CD14-positive monocyte (primary cell): ENCODE data around the gene BBC3. TPM values are rescaled to one million over a fixed set of nuclear protein-coding genes. Genes with fewer than 3 reads are reported as not detected.
A peak's percentile ranks its signal among the peaks of the same experiment; 100 is the strongest.

Experiments
- DNase-seq, 3 donors: peaks; one replicate each; pipeline ENCODE4 v3.0.0-alpha.2; 2011 to 2022
- H2AFZ ChIP-seq: 2 replicates; pipeline ENCODE4 v1.6.0; 2012; ENCODE audit warnings: mild to moderate bottlenecking, low read depth, low read length, inconsistent platforms; ENCODE audit not compliant: insufficient read depth, poor library complexity, severe bottlenecking
- H3K27ac ChIP-seq, 2 donors: 1 replicate in 1 of 2; 2 replicates in 1 of 2; pipeline ENCODE4 v1.5.1; 2012 to 2013; ENCODE audit warnings: low read length in 2 of 2, control low read depth in 1 of 2, inconsistent platforms in 1 of 2, low read depth in 1 of 2, mild to moderate bottlenecking in 1 of 2
- H3K27me3 ChIP-seq, 2 donors: one replicate each; pipeline versions ENCODE4 v1.6.0 to v1.6.1; 2011 to 2013; ENCODE audit warnings: low read length in 2 of 2; ENCODE audit not compliant: control insufficient read depth in 2 of 2, insufficient read depth in 2 of 2
- H3K36me3 ChIP-seq, 2 donors: replicated peaks in 1 of 2; 1 replicate in 1 of 2; 2 replicates in 1 of 2; pipeline versions ENCODE4 v1.5.1 to v1.6.1; 2012 to 2013; ENCODE audit warnings: low read length in 2 of 2, control low read depth in 1 of 2, inconsistent platforms in 1 of 2, mild to moderate bottlenecking in 1 of 2; ENCODE audit not compliant: insufficient read depth in 2 of 2, control insufficient read depth in 1 of 2
- H3K4me1 ChIP-seq, 2 donors: 1 replicate in 1 of 2; 2 replicates in 1 of 2; pipeline versions ENCODE4 v1.5.1 to v1.6.1; 2012 to 2013; ENCODE audit warnings: low read length in 2 of 2, control low read depth in 1 of 2, inconsistent platforms in 1 of 2, mild to moderate bottlenecking in 1 of 2, moderate library complexity in 1 of 2; ENCODE audit not compliant: insufficient read depth in 2 of 2, control insufficient read depth in 1 of 2
- H3K4me2 ChIP-seq: replicated peaks from 2 replicates; pipeline ENCODE3; 2012; ENCODE audit warnings: low read length, moderate library complexity, mild to moderate bottlenecking; ENCODE audit not compliant: poor library complexity, severe bottlenecking; ENCODE audit errors: extremely low read depth
- H3K4me3 ChIP-seq, 3 experiments: fragments of 200-600 bp in 1 of 3; sonication (generic) in 1 of 3; replicated peaks in 1 of 3; 1 replicate in 2 of 3; 2 replicates in 1 of 3; pipeline ENCODE4 v1.5.1; 2011 to 2013; ENCODE audit warnings: low read length in 3 of 3, mild to moderate bottlenecking in 3 of 3, control low read depth in 2 of 3, low read depth in 2 of 3, inconsistent platforms in 1 of 3, moderate library complexity in 1 of 3
- H3K79me2 ChIP-seq: 2 replicates; pipeline ENCODE4 v1.6.0; 2012; ENCODE audit warnings: mild to moderate bottlenecking, control low read depth, inconsistent platforms, low read length, moderate library complexity; ENCODE audit not compliant: insufficient read depth
- H3K9ac ChIP-seq: 2 replicates; pipeline ENCODE4 v1.6.0; 2017; ENCODE audit warnings: low read length, mild to moderate bottlenecking; ENCODE audit not compliant: insufficient read depth, poor library complexity, severe bottlenecking
- H3K9me3 ChIP-seq, 2 donors: replicated peaks in 1 of 2; 1 replicate in 1 of 2; 2 replicates in 1 of 2; pipeline versions ENCODE4 v1.5.1 to v1.6.1; 2012 to 2013; ENCODE audit warnings: low read length in 2 of 2, control low read depth in 1 of 2; ENCODE audit not compliant: control insufficient read depth in 1 of 2, insufficient read depth in 1 of 2
- H4K20me1 ChIP-seq: 2 replicates; pipeline ENCODE4 v1.6.0; 2012; ENCODE audit warnings: mild to moderate bottlenecking, low read length, control low read depth, moderate library complexity; ENCODE audit not compliant: insufficient read depth
- H3K27ac Mint-ChIP-seq, 7 donors: one replicate each; pipeline ENCODE4 v1.8.0; 2020; ENCODE audit warnings: mild to moderate bottlenecking in 7 of 7, mixed read lengths in 7 of 7, moderate library complexity in 6 of 7, inconsistent platforms in 2 of 7
- H3K27me3 Mint-ChIP-seq, 3 donors: one replicate each; pipeline ENCODE4 v1.8.0; 2021 to 2022; ENCODE audit warnings: low read depth in 3 of 3, mild to moderate bottlenecking in 3 of 3, mixed read lengths in 3 of 3, moderate library complexity in 3 of 3, inconsistent platforms in 1 of 3
- H3K36me3 Mint-ChIP-seq, 2 donors: one replicate each; pipeline ENCODE4 v1.8.0; 2020; ENCODE audit warnings: mixed read lengths in 2 of 2, inconsistent platforms in 1 of 2, mild to moderate bottlenecking in 1 of 2
- H3K4me1 Mint-ChIP-seq: one replicate; pipeline ENCODE4 v1.8.0; 2020; ENCODE audit warnings: mild to moderate bottlenecking, mixed read lengths
- H3K4me3 Mint-ChIP-seq, 2 donors: one replicate each; pipeline ENCODE4 v1.8.0; 2020; ENCODE audit warnings: mild to moderate bottlenecking in 2 of 2, mixed read lengths in 2 of 2, moderate library complexity in 1 of 2
- H3K9me3 Mint-ChIP-seq, 7 donors: one replicate each; pipeline ENCODE4 v1.8.0; 2020 to 2022; ENCODE audit warnings: mixed read lengths in 7 of 7, mild to moderate bottlenecking in 6 of 7, moderate library complexity in 6 of 7, inconsistent platforms in 2 of 7
- WGBS: methylation state at CpG from one replicate; pipeline ENCODE4 v1.1.5; 2013; ENCODE audit warnings: missing lambda C conversion rate; ENCODE audit not compliant: insufficient coverage; 5-methylcytosine and 5-hydroxymethylcytosine counted together
- intact Hi-C, 2 donors: fragments of 100-400 bp; cut with micrococcal nuclease; formaldehyde crosslinking; loops; one replicate each; pipeline versions ENCODE4 v1.15.0 to v1.15.1; 2023
- polyA plus RNA-seq, 3 donors: library from polyadenylated mRNA; depleted of rRNA in 1 of 3; unstranded in 2 of 3; stranded (reverse) in 1 of 3; fragments of 300-500 nt in 2 of 3; fragments of >200 nt in 1 of 3; fragmentation: Illumina TruSeq in 2 of 3; gene quantifications; 1 replicate in 2 of 3; 2 replicates in 1 of 3; pipeline ENCODE4 v1.2.3, GENCODE V29; 2012 to 2021
- TF ChIP-seq, protein P1 (sequence below): fragments of 200-600 bp; IDR thresholded peaks from one replicate; pipeline ENCODE4 v1.8.0; 2022; ENCODE audit warnings: antibody characterized with exemption, mild to moderate bottlenecking

BBC3 gene
- polyA plus RNA-seq, 3 donors = 2.5 to 17.4 (median 4.8) TPM

DNA sequence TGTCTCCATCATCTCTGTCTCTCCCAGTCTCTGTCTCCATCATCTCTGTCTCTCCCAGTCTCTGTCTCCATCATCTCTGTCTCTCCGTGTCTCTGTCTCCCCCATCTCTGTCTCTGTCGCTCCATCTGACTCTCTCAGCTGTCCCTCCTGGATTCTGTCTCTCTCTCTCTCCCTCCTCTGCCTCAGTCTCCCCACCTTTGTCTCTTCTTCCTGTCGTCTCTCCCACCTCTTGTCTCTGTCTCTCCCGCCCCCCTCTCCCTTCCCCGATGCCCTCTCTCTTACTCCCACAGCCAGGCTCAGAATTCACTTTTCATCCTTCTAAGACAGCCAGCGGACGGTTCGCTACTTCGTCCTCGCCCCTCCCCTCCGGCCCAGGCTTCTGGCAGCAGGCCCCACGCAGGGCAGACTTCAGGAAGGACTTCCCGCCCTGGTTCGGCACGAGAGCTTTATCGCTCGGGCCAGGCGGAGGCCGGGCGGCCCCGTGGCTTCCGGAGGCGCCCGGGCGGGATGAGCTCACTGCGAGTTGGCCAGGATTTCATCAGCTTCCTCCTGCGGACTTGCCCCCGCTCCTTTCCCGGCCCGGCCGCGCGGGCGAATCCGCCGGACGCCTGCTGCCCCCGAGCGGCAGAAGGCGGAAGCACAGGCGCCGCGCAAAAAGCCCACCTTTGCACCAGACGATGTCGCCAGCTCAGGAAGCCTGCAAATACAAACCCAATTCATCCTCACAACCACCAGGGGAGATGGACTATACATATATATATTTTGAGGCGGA, 13.0 kb upstream of the BBC3 start:
- peaks cover 27 to 42% of the 10 kb centered on the region in 2 donors for H3K27me3 ChIP-seq

DNA sequence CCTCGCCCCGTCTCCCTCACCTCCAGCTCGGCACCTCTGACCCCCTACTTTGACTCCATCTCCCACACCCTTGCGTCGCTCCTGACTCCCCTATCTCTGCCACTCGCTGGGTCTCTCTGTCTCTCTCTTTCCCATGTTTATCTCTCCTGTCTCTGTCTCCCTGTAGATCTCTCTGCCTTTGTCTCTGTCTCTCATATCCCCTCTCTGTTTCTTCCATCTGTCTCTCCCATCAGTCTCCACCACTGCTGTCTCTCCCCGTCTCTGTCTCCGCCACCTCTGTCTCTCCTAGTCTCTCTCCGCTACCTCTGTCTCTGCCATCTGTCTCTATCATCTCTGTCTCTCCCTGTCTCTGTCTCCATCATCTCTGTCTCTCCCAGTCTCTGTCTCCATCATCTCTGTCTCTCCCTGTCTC, 12.4 kb upstream of the BBC3 start:
- Histone ChIP-seq H4K20me1 (no peaks in the 10 kb centered on the region), H3K9ac (no peak overlapping the region), H3K27me3 (peaks cover 31 to 48% of the 10 kb centered on the region in 2 donors), H3K4me2 (peak overlapping the region; percentile 52), H3K36me3 (no peaks in the 10 kb centered on the region), H3K4me1 (peaks cover 36 to 46% of the 10 kb centered on the region in 2 donors), H3K4me3 (peak overlapping the region in 1 of 3 experiments; percentile 43), H2AFZ (peak overlapping the region; percentile 44), H3K9me3 (peaks cover 3 to 25% of the 10 kb centered on the region in 2 donors), H3K27ac (no peak overlapping the region), H3K79me2 (no peaks in the 10 kb centered on the region)
- Mint-ChIP-seq H3K4me1 (peaks cover 32% of the 10 kb centered on the region), H3K4me3 (peak overlapping the region; percentile 71 to 92), H3K27ac (peak overlapping the region in 5 of 7 donors; percentile 11 to 94 (median 91)), H3K9me3 (peaks cover 0 to 21% (median 9%) of the 10 kb centered on the region in 7 donors), H3K27me3 (peaks cover 18 to 35% (median 32%) of the 10 kb centered on the region in 3 donors), H3K36me3 (peaks cover 3 to 8% of the 10 kb centered on the region in 2 donors)
- intact Hi-C loops = no loop called here
- DNase-seq = no peak
- TF ChIP-seq, protein P1, sequence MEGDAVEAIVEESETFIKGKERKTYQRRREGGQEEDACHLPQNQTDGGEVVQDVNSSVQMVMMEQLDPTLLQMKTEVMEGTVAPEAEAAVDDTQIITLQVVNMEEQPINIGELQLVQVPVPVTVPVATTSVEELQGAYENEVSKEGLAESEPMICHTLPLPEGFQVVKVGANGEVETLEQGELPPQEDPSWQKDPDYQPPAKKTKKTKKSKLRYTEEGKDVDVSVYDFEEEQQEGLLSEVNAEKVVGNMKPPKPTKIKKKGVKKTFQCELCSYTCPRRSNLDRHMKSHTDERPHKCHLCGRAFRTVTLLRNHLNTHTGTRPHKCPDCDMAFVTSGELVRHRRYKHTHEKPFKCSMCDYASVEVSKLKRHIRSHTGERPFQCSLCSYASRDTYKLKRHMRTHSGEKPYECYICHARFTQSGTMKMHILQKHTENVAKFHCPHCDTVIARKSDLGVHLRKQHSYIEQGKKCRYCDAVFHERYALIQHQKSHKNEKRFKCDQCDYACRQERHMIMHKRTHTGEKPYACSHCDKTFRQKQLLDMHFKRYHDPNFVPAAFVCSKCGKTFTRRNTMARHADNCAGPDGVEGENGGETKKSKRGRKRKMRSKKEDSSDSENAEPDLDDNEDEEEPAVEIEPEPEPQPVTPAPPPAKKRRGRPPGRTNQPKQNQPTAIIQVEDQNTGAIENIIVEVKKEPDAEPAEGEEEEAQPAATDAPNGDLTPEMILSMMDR = no peak
- 23% methylated on average over 7 of the region's 9 CpGs for WGBS

More for the DNA sequence above, 13.0 kb upstream of the BBC3 start:
- H3K4me2 ChIP-seq = peak overlapping the region; percentile 52
- peaks cover 2 to 6% of the 10 kb centered on the region in 2 donors for H3K36me3 Mint-ChIP-seq
- H3K4me1 ChIP-seq = peaks cover 36 to 46% of the 10 kb centered on the region in 2 donors
- peak overlapping the region; percentile 44 for H2AFZ ChIP-seq
- H3K36me3 ChIP-seq = no peaks in the 10 kb centered on the region
- H3K4me3 Mint-ChIP-seq = peak overlapping the region; percentile 71 to 92
- H3K9me3 Mint-ChIP-seq = peaks cover 0 to 15% (median 5%) of the 10 kb centered on the region in 7 donors
- 1% methylated on average over 40 of the region's 46 CpGs for WGBS
- H4K20me1 ChIP-seq = no peaks in the 10 kb centered on the region
- peaks cover 30% of the 10 kb centered on the region for H3K4me1 Mint-ChIP-seq
- peak overlapping the region in 5 of 7 donors; percentile 79 to 94 (median 91) for H3K27ac Mint-ChIP-seq
- H3K27me3 Mint-ChIP-seq = peaks cover 12 to 29% (median 28%) of the 10 kb centered on the region in 3 donors
- H3K9me3 ChIP-seq = peaks cover 3 to 22% of the 10 kb centered on the region in 2 donors
- no peaks in the 10 kb centered on the region for H3K79me2 ChIP-seq
- peak overlapping the region; percentile 59 to 60 for H3K27ac ChIP-seq
- H3K4me3 ChIP-seq = peak overlapping the region in 1 of 3 experiments; percentile 43
- DNase-seq = peak; percentile 95 to 98 (median 98)
- H3K9ac ChIP-seq = no peak overlapping the region
- intact Hi-C loops = loop anchor here (1.0 to 2.0 kb wide), 3 partner anchors 14 to 93 kb away; no protein-coding TSS in a partner anchor
- TF ChIP-seq, protein P1 = peak; percentile 98
